Fibroblast of skin of right biceps (primary cell): Measurements from ENCODE around the gene ST3GAL6.
A peak's percentile ranks its signal among the peaks of the same experiment; 100 is the strongest.
"Not testable (repeated sequence)": the region's sequence is repeated elsewhere in the genome, so short reads cannot be mapped to it uniquely, and the experiment has no call there.

Experiments
- DNase-seq: peaks from one replicate; pipeline ENCODE4 v3.0.0-alpha.2; 2013

Gene ST3GAL6

GRCh38 chr3:98807011-98807410 lies 43.9 kb downstream of the ST3GAL6 start:
- no peak for DNase-seq

- no peak for DNase-seq
These were observed 44.4 kb downstream of the ST3GAL6 start for GRCh38 chr3:98807561-98807960.

- no peak for DNase-seq
These were observed 44.9 kb downstream of the ST3GAL6 start for GRCh38 chr3:98808071-98808470.

GRCh38 chr3:98809557-98809956 lies 46.4 kb downstream of the ST3GAL6 start:
- DNase-seq, result no peak

- DNase-seq, result no peak
These were observed 47.9 kb downstream of the ST3GAL6 start for GRCh38 chr3:98811048-98811447.

GRCh38 chr3:98812851-98813374 lies 49.8 kb downstream of the ST3GAL6 start:
- DNase-seq, result no peak

GRCh38 chr3:98814817-98815420 lies 51.8 kb downstream of the ST3GAL6 start:
- peak; percentile 75 for DNase-seq

GRCh38 chr3:98817547-98818041 lies 54.5 kb downstream of the ST3GAL6 start:
- DNase-seq, result peak; percentile 55

GRCh38 chr3:98821063-98821462 lies 57.9 kb downstream of the ST3GAL6 start:
- no peak for DNase-seq

- DNase-seq, result peak; percentile 37
These were observed 60.7 kb downstream of the ST3GAL6 start for GRCh38 chr3:98823791-98824190.

GRCh38 chr3:98824256-98824655 lies 61.1 kb downstream of the ST3GAL6 start:
- peak; percentile 19 for DNase-seq

- no peak for DNase-seq
These were observed 63.0 kb downstream of the ST3GAL6 start for GRCh38 chr3:98826126-98826525.

GRCh38 chr3:98827221-98827920 lies 64.2 kb downstream of the ST3GAL6 start:
- no peak for DNase-seq

GRCh38 chr3:98829246-98829832 lies 66.2 kb downstream of the ST3GAL6 start:
- DNase-seq, result no peak

GRCh38 chr3:98831060-98831459 lies 67.9 kb downstream of the ST3GAL6 start:
- DNase-seq, result not testable (repeated sequence)

- peak; percentile 35 for DNase-seq
These were observed 76.7 kb downstream of the ST3GAL6 start for GRCh38 chr3:98839846-98840245.

GRCh38 chr3:98843266-98843959 lies 80.3 kb downstream of the ST3GAL6 start:
- DNase-seq, result peak; percentile 65
